Heart right ventricle (tissue), 16 donors: ENCODE measurements around the gene CHST1. TPM values are rescaled to one million over a fixed set of nuclear protein-coding genes. Genes with fewer than 3 reads are reported as not detected.

Experiments
- ATAC-seq, 8 donors: fragments of 200-7000 bp; cut with Tn5 transposase; one replicate each; pipeline ENCODE4 v1.9.1; 2020; ENCODE audit warnings: mild to moderate bottlenecking in 8 of 8, moderate library complexity in 8 of 8, moderate number of reproducible peaks in 1 of 8
- DNase-seq, 2 donors: peaks; one replicate each; pipeline ENCODE4 v3.0.0-alpha.2; 2020
- H3K27ac ChIP-seq, 10 donors: fragments of 200-600 bp; sonication (generic) in 2 of 10; one replicate each; pipeline versions ENCODE4 v1.5.0 to v1.8.0; 2020 to 2022; ENCODE audit warnings: mild to moderate bottlenecking in 3 of 10
- H3K27me3 ChIP-seq, 7 donors: fragments of 200-600 bp; one replicate each; pipeline ENCODE4 v1.8.0; 2021 to 2022; ENCODE audit warnings: mild to moderate bottlenecking in 2 of 7
- H3K36me3 ChIP-seq, 9 donors: fragments of 200-600 bp; sonication (generic) in 1 of 9; one replicate each; pipeline versions ENCODE4 v1.5.0 to v1.8.0; 2020 to 2022; ENCODE audit warnings: mild to moderate bottlenecking in 2 of 9
- H3K4me1 ChIP-seq, 9 donors: fragments of 200-600 bp; sonication (generic) in 1 of 9; one replicate each; pipeline versions ENCODE4 v1.5.0 to v1.8.0; 2020 to 2022; ENCODE audit warnings: mild to moderate bottlenecking in 4 of 9
- H3K4me3 ChIP-seq, 10 donors: fragments of 200-600 bp; sonication (generic) in 2 of 10; one replicate each; pipeline versions ENCODE4 v1.5.0 to v1.8.0; 2020 to 2022; ENCODE audit warnings: mild to moderate bottlenecking in 7 of 10, moderate library complexity in 2 of 10
- H3K9me3 ChIP-seq, 11 donors: fragments of 200-600 bp in 10 of 11; sonication (generic) in 2 of 11; one replicate each; pipeline versions ENCODE4 v1.5.0 to v1.8.0; 2013 to 2022; ENCODE audit warnings: mild to moderate bottlenecking in 2 of 11, control low read depth in 1 of 11, moderate library complexity in 1 of 11
- CTCF ChIP-seq, 9 donors: fragments of 200-600 bp; sonication (generic) in 2 of 9; IDR thresholded peaks; one replicate each; pipeline versions ENCODE4 v1.5.0 to v1.8.0; 2021 to 2022; ENCODE audit warnings: antibody characterized with exemption in 9 of 9, mild to moderate bottlenecking in 5 of 9, moderate library complexity in 1 of 9
- WGBS, 2 donors: extraction: QIAGEN DNeasy Blood & Tissue Kit; methylation state at CpG; one replicate each; pipeline ENCODE4 v1.1.7; 2013; ENCODE audit warnings: inconsistent platforms in 1 of 2; 5-methylcytosine and 5-hydroxymethylcytosine counted together
- intact Hi-C, 10 donors: fragments of 100-400 bp; cut with DNase I; formaldehyde crosslinking; loops; one replicate each; pipeline versions ENCODE4 v1.11.1 to v1.14.2; 2022
- polyA plus RNA-seq, 2 donors: library from polyadenylated mRNA; stranded (reverse); fragments of 200-250 nt; gene quantifications; one replicate each; pipeline ENCODE4 v1.2.3, GENCODE V29; 2013
- total RNA-seq, 10 donors: library from RNA; stranded (reverse); fragmentation: NEBNext Ultra II Directional in 3 of 10; extraction: Animal tissue kit (Norgen Biotek cat#: 25700) in 3 of 10; gene quantifications; one replicate each; pipeline versions ENCODE4 v1.2.1 to v1.2.4, GENCODE V29; 2021 to 2023
- donor health status: Arrhythmogenic right ventricular cardiomyopathy.
- donor health status: ischemic (EF 13 %, LVEDD 7.1; RV severe dilation, severe dysfunction).
- donor health status: healthy with polysubstance abuse.
- donor health status: DM: no; HTN: yes; CAD: no.
- donor health status: DM: no; HTN: no; CAD: no.
- donor health status: ischemic (EF 25% LVEDD 6.9; RV normal size, moderate dysfunction).
- donor health status: ischemic (EF 25% LVEDD 5.7; RV mildly dilated, moderate dysfunction).
- donor health status: healthy.
- donor health status: DM: yes; HTN: yes; CAD: no.
- donor health status: Ischemic cardiomyopathy.
- donor health status: ischemic (EF 35%, LVEDD 5.7; RV mildly dilated, moderate dysfunction).
- donor health status: nonischemic (EF 11% LVEDD 7.7; RV severe dilation, severe dysfunction).
- donor health status: DM: yes; HTN: yes; CAD: no.
- donor health status: PGD.
- donor health status: ischemic (EF 29% LVEDD 5.4; RV normal size, mild dysfunction).
- donor health status: nonischemic (EF 23%, LVEDD 6.1; RV moderate dilation, normal function).

Gene CHST1
- total and polyA plus RNA-seq, 12 donors = 0.53 to 7.7 (median 1.9) TPM

GRCh38 chr11:45622861-45623260, 42.6 kb downstream of the CHST1 start:
- 34 to 48% methylated on average over 2 of the region's 2 CpGs for WGBS, 2 donors
- Histone ChIP-seq H3K4me1 (peaks cover 0 to 16% (median 0%) of the 10 kb centered on the region in 9 donors), H3K4me3 (no peak overlapping the region), H3K9me3 (peaks cover 0 to 18% (median 0%) of the 10 kb centered on the region in 11 donors), H3K27ac (no peak overlapping the region), H3K27me3 (peaks cover 0 to 15% (median 5%) of the 10 kb centered on the region in 7 donors), H3K36me3 (no peaks in the 10 kb centered on the region)
- intact Hi-C loops = no loop called here
- ATAC-seq (no peak), DNase-seq (no peak)
- no peak for TF ChIP-seq CTCF (IDR thresholded peaks at IDR 0.05)

- no peak for ATAC-seq
- H3K4me1 ChIP-seq = peaks cover 0 to 22% (median 0%) of the 10 kb centered on the region in 9 donors
Observed at GRCh38 chr11:45622283-45622682, 43.1 kb downstream of the CHST1 start.

GRCh38 chr11:45621588-45621987, 43.8 kb downstream of the CHST1 start:
- intact Hi-C loops = no loop called here
- H3K9me3 ChIP-seq = peaks cover 0 to 16% (median 0%) of the 10 kb centered on the region in 11 donors
- H3K27me3 ChIP-seq = peaks cover 0 to 14% (median 0%) of the 10 kb centered on the region in 7 donors
- ATAC-seq = no peak
- peaks cover 0 to 22% (median 0%) of the 10 kb centered on the region in 9 donors for H3K4me1 ChIP-seq
- H3K4me3 ChIP-seq = no peak overlapping the region
- no peak for DNase-seq
- H3K27ac ChIP-seq = no peak overlapping the region
- 45 to 59% methylated on average over 1 of the region's 1 CpG for WGBS, 2 donors
- no peak for TF ChIP-seq CTCF (IDR thresholded peaks at IDR 0.05)
- no peaks in the 10 kb centered on the region for H3K36me3 ChIP-seq

More at GRCh38 chr11:45622283-45622682, 43.1 kb downstream of the CHST1 start:
- intact Hi-C loops = no loop called here
- TF ChIP-seq CTCF (IDR thresholded peaks at IDR 0.05) = no peak
- Histone ChIP-seq H3K4me3 (no peak overlapping the region), H3K36me3 (no peaks in the 10 kb centered on the region), H3K9me3 (peaks cover 0 to 16% (median 0%) of the 10 kb centered on the region in 11 donors), H3K27me3 (peaks cover 0 to 12% (median 0%) of the 10 kb centered on the region in 7 donors), H3K27ac (no peak overlapping the region)
- no peak for DNase-seq
- 88 to 92% methylated on average over 2 of the region's 2 CpGs for WGBS, 2 donors

GRCh38 chr11:45620243-45620642, 45.2 kb downstream of the CHST1 start:
- H3K9me3 ChIP-seq = peaks cover 0 to 16% (median 0%) of the 10 kb centered on the region in 11 donors
- TF ChIP-seq CTCF (IDR thresholded peaks at IDR 0.05) = no peak
- DNase-seq (no peak), ATAC-seq (no peak)
- WGBS, 2 donors = 89 to 90% methylated on average over 3 of the region's 3 CpGs
- no peak overlapping the region for H3K27ac ChIP-seq
- H3K27me3 ChIP-seq = peaks cover 0 to 12% (median 0%) of the 10 kb centered on the region in 7 donors
- intact Hi-C loops = no loop called here
- no peaks in the 10 kb centered on the region for H3K36me3 ChIP-seq
- H3K4me1 ChIP-seq = peaks cover 0 to 22% (median 0%) of the 10 kb centered on the region in 9 donors
- no peak overlapping the region for H3K4me3 ChIP-seq
